Astrocyte (in vitro differentiated cells and primary cell): Measurements from ENCODE around the gene RIPOR3. TPM values are rescaled to one million over a fixed set of nuclear protein-coding genes. Genes with fewer than 3 reads are reported as not detected.

Experiments
- DNase-seq: peaks from one replicate; pipeline ENCODE4 v3.0.0-alpha.2; 2010; ENCODE audit warnings: low read depth
- FAIRE-seq: peaks from 2 replicates; lab custom pipeline; 2011; peaks lifted over from hg19 to GRCh38; lab: Jason Lieb, UNC
- H2AFZ ChIP-seq: 2 replicates; pipeline ENCODE4 v1.6.0; 2012; ENCODE audit warnings: low read depth, low read length, inconsistent platforms
- H3K27ac ChIP-seq: 2 replicates; pipeline ENCODE4 v1.5.1; 2011; ENCODE audit warnings: low read depth, low read length, inconsistent platforms
- H3K27me3 ChIP-seq: 2 replicates; pipeline ENCODE4 v1.6.0; 2011; ENCODE audit warnings: low read length, inconsistent platforms; ENCODE audit not compliant: insufficient read depth
- H3K36me3 ChIP-seq: 2 replicates; pipeline ENCODE4 v1.5.1; 2011; ENCODE audit warnings: low read length, inconsistent platforms; ENCODE audit not compliant: insufficient read depth
- H3K4me1 ChIP-seq: 2 replicates; pipeline ENCODE4 v1.5.1; 2011; ENCODE audit warnings: low read length, inconsistent platforms; ENCODE audit not compliant: insufficient read depth
- H3K4me2 ChIP-seq: 2 replicates; pipeline ENCODE4 v1.6.0; 2012; ENCODE audit warnings: low read length, inconsistent platforms
- H3K4me3 ChIP-seq: 2 replicates; pipeline ENCODE4 v1.5.1; 2011; ENCODE audit warnings: low read depth, mild to moderate bottlenecking, low read length, inconsistent platforms; ENCODE audit not compliant: insufficient read depth
- H3K79me2 ChIP-seq: 2 replicates; pipeline ENCODE4 v1.6.0; 2012; ENCODE audit warnings: mild to moderate bottlenecking, low read length, inconsistent platforms; ENCODE audit not compliant: insufficient read depth
- H3K9ac ChIP-seq: 2 replicates; pipeline ENCODE4 v1.6.0; 2012; ENCODE audit warnings: mild to moderate bottlenecking, low read length, inconsistent platforms
- H3K9me3 ChIP-seq: 2 replicates; pipeline ENCODE4 v1.5.1; 2012; ENCODE audit warnings: low read depth, mild to moderate bottlenecking, low read length, inconsistent platforms; ENCODE audit not compliant: insufficient read depth
- H4K20me1 ChIP-seq: 2 replicates; pipeline ENCODE4 v1.6.0; 2012; ENCODE audit warnings: low read length, inconsistent platforms; ENCODE audit not compliant: insufficient read depth
- H3K27ac Mint-ChIP-seq: one replicate; pipeline ENCODE4 v1.8.0; 2021; ENCODE audit warnings: mild to moderate bottlenecking, mixed read lengths; ENCODE audit not compliant: unreplicated experiment
- H3K27me3 Mint-ChIP-seq: one replicate; pipeline ENCODE4 v1.8.0; 2021; ENCODE audit warnings: low read depth, mixed read lengths; ENCODE audit not compliant: unreplicated experiment
- H3K36me3 Mint-ChIP-seq: one replicate; pipeline ENCODE4 v1.8.0; 2021; ENCODE audit warnings: low read depth, mixed read lengths; ENCODE audit not compliant: unreplicated experiment
- H3K4me1 Mint-ChIP-seq: one replicate; pipeline ENCODE4 v1.8.0; 2021; ENCODE audit warnings: low read depth, mixed read lengths; ENCODE audit not compliant: unreplicated experiment
- H3K4me3 Mint-ChIP-seq: one replicate; pipeline ENCODE4 v1.8.0; 2021; ENCODE audit warnings: mild to moderate bottlenecking, moderate library complexity, mixed read lengths; ENCODE audit not compliant: unreplicated experiment
- H3K9me3 Mint-ChIP-seq: one replicate; pipeline ENCODE4 v1.8.0; 2021; ENCODE audit warnings: mild to moderate bottlenecking, mixed read lengths; ENCODE audit not compliant: unreplicated experiment
- EZH2 ChIP-seq: IDR thresholded peaks from 2 replicates; pipeline ENCODE4 v1.6.1; 2012; ENCODE audit warnings: mild to moderate bottlenecking, low read length, inconsistent platforms; ENCODE audit not compliant: insufficient read depth
- total RNA-seq: library from RNA; stranded (reverse); gene quantifications from 2 replicates; pipeline ENCODE4 v1.2.1, GENCODE V29; 2021
- TF ChIP-seq, protein P1 (sequence below): IDR thresholded peaks from 2 replicates; pipeline ENCODE4 v1.5.1; 2011; ENCODE audit warnings: low read depth, mild to moderate bottlenecking, inconsistent platforms, low read length, moderate library complexity; ENCODE audit not compliant: insufficient read depth

The RIPOR3 gene
- total RNA-seq, 1 donor from 2014 or later: 0.39 TPM

DNA sequence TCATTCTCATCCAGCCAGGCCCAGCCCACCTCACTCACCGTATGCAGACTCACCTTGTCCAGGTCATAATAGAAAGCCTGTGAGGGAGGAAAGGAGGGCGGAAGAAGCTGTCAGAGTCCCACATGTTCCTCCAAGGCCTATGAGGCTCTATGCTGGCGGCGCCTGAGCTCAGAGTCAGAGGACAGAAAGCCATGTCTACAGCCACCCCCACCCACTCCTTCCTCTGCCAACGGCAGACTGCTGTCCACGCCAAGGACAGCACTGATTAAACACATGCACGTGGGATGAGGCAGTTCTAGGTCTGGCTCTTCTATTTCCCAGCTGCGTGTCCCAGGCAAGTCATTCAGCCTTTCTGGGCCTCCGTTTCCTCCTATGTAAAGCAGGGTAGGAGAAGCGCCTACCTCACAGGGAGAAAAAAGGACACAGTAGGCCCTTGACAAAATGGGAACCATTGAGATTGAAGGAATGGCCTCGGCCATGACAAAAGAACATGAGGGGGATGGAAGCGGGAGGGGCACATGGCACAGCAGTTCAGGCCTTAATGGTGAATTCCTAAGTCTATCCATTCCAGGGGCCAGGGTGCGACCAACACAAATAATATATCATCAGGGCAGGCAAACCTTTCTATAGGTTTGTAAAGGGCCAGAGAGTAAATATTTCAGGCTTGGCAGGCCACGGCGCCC, 80.1 kb downstream of the RIPOR3 start:
- FAIRE-seq: no peak
- no peaks in the 10 kb centered on the region for H3K36me3 Mint-ChIP-seq
- DNase-seq: no peak
- H3K27ac Mint-ChIP-seq: no peak overlapping the region
- Histone ChIP-seq H3K27me3 (peaks cover 3% of the 10 kb centered on the region), H2AFZ (no peak overlapping the region), H3K79me2 (no peaks in the 10 kb centered on the region), H4K20me1 (no peaks in the 10 kb centered on the region), H3K4me3 (no peak overlapping the region), H3K9me3 (no peaks in the 10 kb centered on the region), H3K4me1 (no peaks in the 10 kb centered on the region), H3K4me2 (no peak overlapping the region), H3K27ac (no peak overlapping the region), H3K36me3 (no peaks in the 10 kb centered on the region), H3K9ac (no peak overlapping the region)
- H3K27me3 Mint-ChIP-seq: peaks cover 10% of the 10 kb centered on the region
- H3K9me3 Mint-ChIP-seq: no peaks in the 10 kb centered on the region
- H3K4me3 Mint-ChIP-seq: no peak overlapping the region
- TF ChIP-seq, protein P1, sequence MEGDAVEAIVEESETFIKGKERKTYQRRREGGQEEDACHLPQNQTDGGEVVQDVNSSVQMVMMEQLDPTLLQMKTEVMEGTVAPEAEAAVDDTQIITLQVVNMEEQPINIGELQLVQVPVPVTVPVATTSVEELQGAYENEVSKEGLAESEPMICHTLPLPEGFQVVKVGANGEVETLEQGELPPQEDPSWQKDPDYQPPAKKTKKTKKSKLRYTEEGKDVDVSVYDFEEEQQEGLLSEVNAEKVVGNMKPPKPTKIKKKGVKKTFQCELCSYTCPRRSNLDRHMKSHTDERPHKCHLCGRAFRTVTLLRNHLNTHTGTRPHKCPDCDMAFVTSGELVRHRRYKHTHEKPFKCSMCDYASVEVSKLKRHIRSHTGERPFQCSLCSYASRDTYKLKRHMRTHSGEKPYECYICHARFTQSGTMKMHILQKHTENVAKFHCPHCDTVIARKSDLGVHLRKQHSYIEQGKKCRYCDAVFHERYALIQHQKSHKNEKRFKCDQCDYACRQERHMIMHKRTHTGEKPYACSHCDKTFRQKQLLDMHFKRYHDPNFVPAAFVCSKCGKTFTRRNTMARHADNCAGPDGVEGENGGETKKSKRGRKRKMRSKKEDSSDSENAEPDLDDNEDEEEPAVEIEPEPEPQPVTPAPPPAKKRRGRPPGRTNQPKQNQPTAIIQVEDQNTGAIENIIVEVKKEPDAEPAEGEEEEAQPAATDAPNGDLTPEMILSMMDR: no peak
- TF ChIP-seq EZH2: no peak
- no peaks in the 10 kb centered on the region for H3K4me1 Mint-ChIP-seq

DNA sequence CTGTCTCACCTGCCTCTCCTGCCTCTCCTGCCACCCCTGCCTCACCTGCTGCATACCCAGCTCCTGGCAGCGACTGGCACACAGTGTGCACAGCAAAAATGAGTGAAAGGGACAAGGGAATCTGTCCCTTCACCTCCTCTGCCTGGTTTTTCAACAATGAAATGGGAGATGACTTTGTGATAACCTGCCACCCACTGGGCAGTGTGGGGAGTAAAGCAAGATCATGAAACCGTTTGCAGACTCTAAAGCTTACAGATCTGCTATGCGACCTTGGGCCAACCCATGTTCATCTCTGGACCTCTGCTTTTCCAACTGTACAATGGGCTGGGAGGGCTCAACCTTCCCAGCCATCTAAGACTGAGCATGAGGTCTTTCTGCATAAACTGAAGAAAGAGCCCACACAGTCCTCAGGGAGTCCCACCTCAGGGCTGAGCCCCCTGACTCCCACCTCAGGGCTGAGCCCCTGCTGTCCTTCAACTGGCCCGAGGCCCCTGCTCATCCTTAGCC, 81.1 kb downstream of the RIPOR3 start:
- Mint-ChIP-seq H3K4me1 (no peaks in the 10 kb centered on the region), H3K27ac (no peak overlapping the region), H3K4me3 (no peak overlapping the region), H3K36me3 (no peaks in the 10 kb centered on the region), H3K9me3 (no peaks in the 10 kb centered on the region), H3K27me3 (peaks cover 10% of the 10 kb centered on the region)
- H3K9me3 ChIP-seq: no peaks in the 10 kb centered on the region
- FAIRE-seq (no peak), DNase-seq (no peak)
- H3K79me2 ChIP-seq: no peaks in the 10 kb centered on the region
- H3K9ac ChIP-seq: no peak overlapping the region
- H2AFZ ChIP-seq: no peak overlapping the region
- no peak overlapping the region for H3K4me2 ChIP-seq
- H3K4me1 ChIP-seq: no peaks in the 10 kb centered on the region
- no peak overlapping the region for H3K4me3 ChIP-seq
- H3K27me3 ChIP-seq: peaks cover 3% of the 10 kb centered on the region
- no peaks in the 10 kb centered on the region for H3K36me3 ChIP-seq
- no peak overlapping the region for H3K27ac ChIP-seq
- TF ChIP-seq EZH2: no peak
- TF ChIP-seq, protein P1: no peak
- no peaks in the 10 kb centered on the region for H4K20me1 ChIP-seq

- Mint-ChIP-seq H3K9me3 (no peaks in the 10 kb centered on the region), H3K4me3 (no peak overlapping the region), H3K36me3 (no peaks in the 10 kb centered on the region), H3K27ac (no peak overlapping the region), H3K4me1 (no peaks in the 10 kb centered on the region), H3K27me3 (peaks cover 10% of the 10 kb centered on the region)
- no peak overlapping the region for H3K9ac ChIP-seq
- DNase-seq (no peak), FAIRE-seq (no peak)
- H3K4me1 ChIP-seq: no peaks in the 10 kb centered on the region
- TF ChIP-seq, protein P1: no peak
- TF ChIP-seq EZH2: no peak
- H3K79me2 ChIP-seq: no peaks in the 10 kb centered on the region
- no peaks in the 10 kb centered on the region for H3K36me3 ChIP-seq
- H3K4me3 ChIP-seq: no peak overlapping the region
- H4K20me1 ChIP-seq: no peaks in the 10 kb centered on the region
- no peak overlapping the region for H3K27ac ChIP-seq
- H3K9me3 ChIP-seq: no peaks in the 10 kb centered on the region
- no peak overlapping the region for H2AFZ ChIP-seq
- no peak overlapping the region for H3K4me2 ChIP-seq
- H3K27me3 ChIP-seq: peaks cover 3% of the 10 kb centered on the region
Observed at GRCh38 chr20:50609438-50609989, 81.8 kb downstream of the RIPOR3 start.
